ENCODE results near the gene TMEM217. TPM values are rescaled to one million over a fixed set of nuclear protein-coding genes. Genes with fewer than 3 reads are reported as not detected.

Gene TMEM217
- polyA plus RNA-seq, 1 donor from 2014 or later = 0.32 TPM

DNA sequence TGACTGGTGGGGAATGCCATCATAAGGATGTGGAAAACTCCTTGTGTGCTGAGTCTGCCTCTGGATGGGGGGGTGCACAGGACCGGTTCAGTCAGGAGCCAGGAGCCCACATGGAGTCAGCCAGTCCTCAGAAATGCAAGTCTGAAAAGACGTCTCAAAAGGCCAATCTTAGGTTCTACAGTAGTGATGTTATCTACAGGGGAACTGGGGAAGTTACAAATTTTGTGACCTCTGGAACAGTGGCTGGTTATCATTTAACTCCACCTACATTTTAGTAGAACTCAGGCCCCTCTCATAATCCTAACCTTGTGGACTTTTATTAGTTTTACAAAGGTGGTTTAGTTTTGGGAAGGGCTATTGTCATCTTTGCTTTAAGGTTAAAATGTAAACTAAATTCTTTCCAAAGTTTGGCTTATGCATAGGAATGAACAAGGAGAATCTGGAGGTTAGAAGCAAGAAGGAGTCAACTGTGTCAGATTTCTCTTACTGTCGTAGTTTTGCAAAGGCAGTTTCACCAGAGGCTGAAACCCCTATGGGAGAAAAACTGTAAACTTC lies 14.1 kb downstream of the TMEM217 start:
- no peaks in the 10 kb centered on the region for H3F3A ChIP-seq (ENCODE audit: insufficient read depth, low read length, poor library complexity, severe bottlenecking)
- H3K4me2 ChIP-seq (ENCODE audit: low read length) = no peak overlapping the region
- H3K27ac ChIP-seq (ENCODE audit: low read length) = no peak overlapping the region
- no peaks in the 10 kb centered on the region for H3K9me2 ChIP-seq (ENCODE audit: insufficient read depth, low read length)
- TF ChIP-seq RAD21 (conservative IDR thresholded peaks at IDR 0.05) = no peak
- no peaks in the 10 kb centered on the region for H3K9me3 ChIP-seq (ENCODE audit: low read length)
- H3K27me3 ChIP-seq (ENCODE audit: insufficient read depth, low read depth, low read length) = no peaks in the 10 kb centered on the region
- H3K9ac ChIP-seq (ENCODE audit: low read length) = no peak overlapping the region
- H4K20me1 ChIP-seq (ENCODE audit: insufficient read depth) = no peaks in the 10 kb centered on the region
- no peaks in the 10 kb centered on the region for H3K36me3 ChIP-seq (ENCODE audit: insufficient read depth, low read length)
- H3K4me3 ChIP-seq (ENCODE audit: low read length) = no peak overlapping the region
- no peak overlapping the region for H2AFZ ChIP-seq (ENCODE audit: low read depth, low read length)
- H3K79me2 ChIP-seq (replicated peaks; ENCODE audit: insufficient read depth, low read length) = no peaks in the 10 kb centered on the region

DNA sequence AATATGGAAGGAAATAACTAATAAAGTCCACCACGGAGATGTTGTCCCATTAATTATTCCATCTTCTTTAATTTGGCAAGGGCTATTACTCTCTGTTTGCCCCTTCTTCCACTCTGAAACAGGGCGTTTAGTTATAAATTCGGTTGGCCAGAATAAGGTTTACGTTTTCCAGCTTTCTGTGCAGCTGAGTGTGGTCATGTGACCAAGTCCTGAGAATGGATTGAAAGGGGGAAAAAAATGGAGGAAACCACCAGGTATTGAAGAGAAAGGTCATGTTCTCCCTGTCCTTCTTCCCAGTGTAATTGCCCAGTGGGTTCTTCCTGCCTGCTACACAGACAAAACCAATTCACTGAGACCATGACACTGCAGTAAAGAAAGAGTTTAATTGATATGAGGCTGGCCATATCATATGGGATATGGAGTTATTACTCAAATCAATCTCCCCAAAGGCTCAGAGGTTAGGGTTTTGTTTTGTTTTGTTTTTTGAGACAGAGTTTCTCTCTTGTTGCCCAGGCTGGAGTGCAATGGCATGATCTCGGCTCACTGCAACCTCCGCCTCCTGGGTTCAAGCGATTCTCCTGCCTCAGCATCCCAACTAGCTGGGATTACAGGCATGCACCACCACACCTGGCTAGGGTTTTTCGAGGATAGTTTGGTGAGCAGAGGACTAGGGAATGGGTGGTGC lies 14.7 kb downstream of the TMEM217 start:
- Histone ChIP-seq H3K4me3 (ENCODE audit: low read length) (no peak overlapping the region), H3K9me2 (ENCODE audit: insufficient read depth, low read length) (no peaks in the 10 kb centered on the region), H3K9me3 (ENCODE audit: low read length) (no peaks in the 10 kb centered on the region), H2AFZ (ENCODE audit: low read depth, low read length) (no peak overlapping the region), H3K4me2 (ENCODE audit: low read length) (no peak overlapping the region), H3K79me2 (replicated peaks; ENCODE audit: insufficient read depth, low read length) (no peaks in the 10 kb centered on the region), H3F3A (ENCODE audit: insufficient read depth, low read length, poor library complexity, severe bottlenecking) (no peaks in the 10 kb centered on the region), H4K20me1 (ENCODE audit: insufficient read depth) (no peaks in the 10 kb centered on the region), H3K9ac (ENCODE audit: low read length) (no peak overlapping the region), H3K27me3 (ENCODE audit: insufficient read depth, low read depth, low read length) (no peaks in the 10 kb centered on the region), H3K27ac (ENCODE audit: low read length) (no peak overlapping the region), H3K36me3 (ENCODE audit: insufficient read depth, low read length) (no peaks in the 10 kb centered on the region)
- TF ChIP-seq MXI1 (conservative IDR thresholded peaks at IDR 0.05; ENCODE audit: poor library complexity, severe bottlenecking) (no peak), EZH2 (IDR thresholded peaks at IDR 0.05; ENCODE audit: borderline replicate concordance, insufficient read depth, low read length, poor library complexity, severe bottlenecking) (no peak), TAF1 (IDR thresholded peaks at IDR 0.05; ENCODE audit: low read depth) (no peak), SMC3 (conservative IDR thresholded peaks at IDR 0.05; ENCODE audit: poor library complexity) (no peak), EP300 (conservative IDR thresholded peaks at IDR 0.05; ENCODE audit: poor library complexity, severe bottlenecking) (no peak), POLR2AphosphoS5 (IDR thresholded peaks at IDR 0.05) (no peak), RAD21 (conservative IDR thresholded peaks at IDR 0.05) (no peak)
- TF ChIP-seq, protein P1, sequence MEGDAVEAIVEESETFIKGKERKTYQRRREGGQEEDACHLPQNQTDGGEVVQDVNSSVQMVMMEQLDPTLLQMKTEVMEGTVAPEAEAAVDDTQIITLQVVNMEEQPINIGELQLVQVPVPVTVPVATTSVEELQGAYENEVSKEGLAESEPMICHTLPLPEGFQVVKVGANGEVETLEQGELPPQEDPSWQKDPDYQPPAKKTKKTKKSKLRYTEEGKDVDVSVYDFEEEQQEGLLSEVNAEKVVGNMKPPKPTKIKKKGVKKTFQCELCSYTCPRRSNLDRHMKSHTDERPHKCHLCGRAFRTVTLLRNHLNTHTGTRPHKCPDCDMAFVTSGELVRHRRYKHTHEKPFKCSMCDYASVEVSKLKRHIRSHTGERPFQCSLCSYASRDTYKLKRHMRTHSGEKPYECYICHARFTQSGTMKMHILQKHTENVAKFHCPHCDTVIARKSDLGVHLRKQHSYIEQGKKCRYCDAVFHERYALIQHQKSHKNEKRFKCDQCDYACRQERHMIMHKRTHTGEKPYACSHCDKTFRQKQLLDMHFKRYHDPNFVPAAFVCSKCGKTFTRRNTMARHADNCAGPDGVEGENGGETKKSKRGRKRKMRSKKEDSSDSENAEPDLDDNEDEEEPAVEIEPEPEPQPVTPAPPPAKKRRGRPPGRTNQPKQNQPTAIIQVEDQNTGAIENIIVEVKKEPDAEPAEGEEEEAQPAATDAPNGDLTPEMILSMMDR (IDR thresholded peaks at IDR 0.05; ENCODE audit: poor library complexity, severe bottlenecking) = no peak
- TF ChIP-seq, protein P2, sequence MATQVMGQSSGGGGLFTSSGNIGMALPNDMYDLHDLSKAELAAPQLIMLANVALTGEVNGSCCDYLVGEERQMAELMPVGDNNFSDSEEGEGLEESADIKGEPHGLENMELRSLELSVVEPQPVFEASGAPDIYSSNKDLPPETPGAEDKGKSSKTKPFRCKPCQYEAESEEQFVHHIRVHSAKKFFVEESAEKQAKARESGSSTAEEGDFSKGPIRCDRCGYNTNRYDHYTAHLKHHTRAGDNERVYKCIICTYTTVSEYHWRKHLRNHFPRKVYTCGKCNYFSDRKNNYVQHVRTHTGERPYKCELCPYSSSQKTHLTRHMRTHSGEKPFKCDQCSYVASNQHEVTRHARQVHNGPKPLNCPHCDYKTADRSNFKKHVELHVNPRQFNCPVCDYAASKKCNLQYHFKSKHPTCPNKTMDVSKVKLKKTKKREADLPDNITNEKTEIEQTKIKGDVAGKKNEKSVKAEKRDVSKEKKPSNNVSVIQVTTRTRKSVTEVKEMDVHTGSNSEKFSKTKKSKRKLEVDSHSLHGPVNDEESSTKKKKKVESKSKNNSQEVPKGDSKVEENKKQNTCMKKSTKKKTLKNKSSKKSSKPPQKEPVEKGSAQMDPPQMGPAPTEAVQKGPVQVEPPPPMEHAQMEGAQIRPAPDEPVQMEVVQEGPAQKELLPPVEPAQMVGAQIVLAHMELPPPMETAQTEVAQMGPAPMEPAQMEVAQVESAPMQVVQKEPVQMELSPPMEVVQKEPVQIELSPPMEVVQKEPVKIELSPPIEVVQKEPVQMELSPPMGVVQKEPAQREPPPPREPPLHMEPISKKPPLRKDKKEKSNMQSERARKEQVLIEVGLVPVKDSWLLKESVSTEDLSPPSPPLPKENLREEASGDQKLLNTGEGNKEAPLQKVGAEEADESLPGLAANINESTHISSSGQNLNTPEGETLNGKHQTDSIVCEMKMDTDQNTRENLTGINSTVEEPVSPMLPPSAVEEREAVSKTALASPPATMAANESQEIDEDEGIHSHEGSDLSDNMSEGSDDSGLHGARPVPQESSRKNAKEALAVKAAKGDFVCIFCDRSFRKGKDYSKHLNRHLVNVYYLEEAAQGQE (IDR thresholded peaks at IDR 0.05; ENCODE audit: borderline replicate concordance) = no peak

Measured in neural cell (in vitro differentiated cells).